B cell (primary cell): Measurements from ENCODE around the gene CTNNBL1. TPM values are rescaled to one million over a fixed set of nuclear protein-coding genes. Genes with fewer than 3 reads are reported as not detected.

Source experiments
- ATAC-seq: fragments of 200-7000 bp; cut with Tn5 transposase; one replicate; pipeline ENCODE4 v1.10.0; 2021; ENCODE audit warnings: low read depth, mild to moderate bottlenecking, moderate number of reproducible peaks, moderate library complexity
- CTCF ChIA-PET: fragments of 350-600 bp; sonication (Branson Sonifier 250); formaldehyde crosslinking; loops from one replicate; lab custom pipeline; 2021; ENCODE audit warnings: antibody characterized with exemption, inconsistent platforms; lab: Charles Lee
- POLR2A ChIA-PET: fragments of 350-600 bp; sonication (Branson Sonifier 250); formaldehyde crosslinking; loops from one replicate; lab custom pipeline; 2021; ENCODE audit warnings: antibody characterized with exemption; lab: Charles Lee
- DNase-seq: peaks from one replicate; pipeline ENCODE4 v3.0.0; 2013
- H2AFZ ChIP-seq: 2 replicates; pipeline ENCODE4 v1.6.1; 2012; ENCODE audit warnings: mild to moderate bottlenecking, low read depth, low read length; ENCODE audit not compliant: insufficient read depth, poor library complexity, severe bottlenecking
- H3K27ac ChIP-seq, 2 donors: 1 replicate in 1 of 2; 2 replicates in 1 of 2; pipeline ENCODE4 v1.5.1; 2012 to 2013; ENCODE audit warnings: low read length in 2 of 2, mild to moderate bottlenecking in 2 of 2, moderate library complexity in 1 of 2
- H3K27me3 ChIP-seq, 4 experiments: fragments of 200-600 bp in 1 of 4; sonication (generic) in 1 of 4; replicated peaks in 1 of 4; 1 replicate in 2 of 4; 2 replicates in 2 of 4; pipeline versions ENCODE4 v1.6.1 to v1.7.0; 2013 to 2016; ENCODE audit warnings: low read length in 3 of 4, mild to moderate bottlenecking in 2 of 4, mixed read lengths in 1 of 4, moderate library complexity in 1 of 4; ENCODE audit not compliant: insufficient read depth in 4 of 4, control insufficient read depth in 3 of 4; ENCODE audit errors: control extremely low read depth in 1 of 4
- H3K36me3 ChIP-seq, 2 experiments: replicated peaks in 1 of 2; 1 replicate in 1 of 2; 2 replicates in 1 of 2; pipeline versions ENCODE4 v1.6.1 to v1.7.1; 2013; ENCODE audit warnings: low read length in 1 of 2; ENCODE audit not compliant: insufficient read depth in 2 of 2, control insufficient read depth in 1 of 2; ENCODE audit errors: control extremely low read depth in 1 of 2, extremely low read depth in 1 of 2
- H3K4me1 ChIP-seq, 2 donors: fragments of 200-600 bp in 1 of 2; sonication (generic) in 1 of 2; 1 replicate in 1 of 2; 2 replicates in 1 of 2; pipeline versions ENCODE4 v1.5.1 to v1.6.1; 2013 to 2017; ENCODE audit warnings: low read length in 2 of 2; ENCODE audit not compliant: control insufficient read depth in 2 of 2, insufficient read depth in 2 of 2
- H3K4me2 ChIP-seq: replicated peaks from 2 replicates; pipeline ENCODE3; 2012; ENCODE audit warnings: mild to moderate bottlenecking, low read depth, low read length; ENCODE audit not compliant: poor library complexity, severe bottlenecking
- H3K4me3 ChIP-seq, 5 experiments: fragments of 200-600 bp in 1 of 5; sonication (generic) in 1 of 5; 1 replicate in 3 of 5; 2 replicates in 2 of 5; pipeline versions ENCODE4 v1.5.1 to v1.7.0; 2011 to 2016; ENCODE audit warnings: low read length in 4 of 5, mild to moderate bottlenecking in 4 of 5, low read depth in 2 of 5, control low read depth in 1 of 5, moderate library complexity in 1 of 5; ENCODE audit not compliant: insufficient read depth in 1 of 5; ENCODE audit errors: control extremely low read depth in 1 of 5, extremely low read depth in 1 of 5
- H3K79me2 ChIP-seq: fragments of 200-600 bp; sonication (generic); one replicate; pipeline ENCODE4 v1.6.0; 2016; ENCODE audit warnings: low read length; ENCODE audit not compliant: control insufficient read depth, insufficient read depth
- H3K9ac ChIP-seq: fragments of 200-600 bp; sonication (generic); 2 replicates; pipeline ENCODE4 v1.6.1; 2017; ENCODE audit warnings: mild to moderate bottlenecking, low read length, moderate library complexity
- H3K9me3 ChIP-seq, 3 donors: one replicate each; pipeline versions ENCODE4 v1.6.1 to v1.7.1; 2013; ENCODE audit warnings: low read length in 2 of 3; ENCODE audit not compliant: control insufficient read depth in 2 of 3, insufficient read depth in 1 of 3; ENCODE audit errors: control extremely low read depth in 1 of 3
- H4K20me1 ChIP-seq: 2 replicates; pipeline ENCODE4 v1.6.0; 2012; ENCODE audit warnings: mild to moderate bottlenecking, low read length; ENCODE audit not compliant: insufficient read depth, control insufficient read depth, poor library complexity, severe bottlenecking
- H3K27ac Mint-ChIP-seq: one replicate; pipeline ENCODE4 v1.8.0; 2021; ENCODE audit warnings: mixed read lengths
- H3K27me3 Mint-ChIP-seq: one replicate; pipeline ENCODE4 v1.8.0; 2021; ENCODE audit warnings: mixed read lengths
- H3K4me1 Mint-ChIP-seq: one replicate; pipeline ENCODE4 v1.8.0; 2021; ENCODE audit warnings: mixed read lengths
- H3K4me3 Mint-ChIP-seq: one replicate; pipeline ENCODE4 v1.8.0; 2021; ENCODE audit warnings: mixed read lengths
- H3K9me3 Mint-ChIP-seq: one replicate; pipeline ENCODE4 v1.8.0; 2022; ENCODE audit warnings: mixed read lengths; ENCODE audit not compliant: insufficient read depth
- EZH2 ChIP-seq: IDR thresholded peaks from 2 replicates; pipeline ENCODE4 v1.6.1; 2012; ENCODE audit warnings: borderline replicate concordance, low read depth, mild to moderate bottlenecking, moderate library complexity, low read length; ENCODE audit not compliant: insufficient read depth, poor library complexity, severe bottlenecking
- whole genome bisulfite sequencing: methylation state at CpG from one replicate; pipeline ENCODE4 v1.1.5; 2013; ENCODE audit warnings: missing lambda C conversion rate; ENCODE audit not compliant: insufficient coverage; 5-methylcytosine and 5-hydroxymethylcytosine counted together
- intact Hi-C: fragments of 100-400 bp; cut with micrococcal nuclease; formaldehyde crosslinking; loops from one replicate; pipeline ENCODE4 v1.10.0; 2022
- polyA plus RNA-seq: library from polyadenylated mRNA; depleted of rRNA; stranded (reverse); fragments of >200 nt; gene quantifications from 2 replicates; pipeline ENCODE4 v1.2.3, GENCODE V29; 2012
- total RNA-seq, 2 donors: library from RNA; stranded (reverse); fragments of 120-200 nt in 1 of 2; gene quantifications; 1 replicate in 1 of 2; 2 replicates in 1 of 2; pipeline versions ENCODE4 v1.2.3 to v1.2.4, GENCODE V29; 2013 to 2022
- TF ChIP-seq, protein P1 (sequence below): fragments of 200-600 bp; IDR thresholded peaks from one replicate; pipeline ENCODE4 v1.8.0; 2022; ENCODE audit warnings: antibody characterized with exemption, mild to moderate bottlenecking

Gene CTNNBL1
- total and polyA plus RNA-seq, 2 donors (not counting 1 experiment from before 2014, with no cell fraction given): 25.3 to 64.7 TPM

DNA sequence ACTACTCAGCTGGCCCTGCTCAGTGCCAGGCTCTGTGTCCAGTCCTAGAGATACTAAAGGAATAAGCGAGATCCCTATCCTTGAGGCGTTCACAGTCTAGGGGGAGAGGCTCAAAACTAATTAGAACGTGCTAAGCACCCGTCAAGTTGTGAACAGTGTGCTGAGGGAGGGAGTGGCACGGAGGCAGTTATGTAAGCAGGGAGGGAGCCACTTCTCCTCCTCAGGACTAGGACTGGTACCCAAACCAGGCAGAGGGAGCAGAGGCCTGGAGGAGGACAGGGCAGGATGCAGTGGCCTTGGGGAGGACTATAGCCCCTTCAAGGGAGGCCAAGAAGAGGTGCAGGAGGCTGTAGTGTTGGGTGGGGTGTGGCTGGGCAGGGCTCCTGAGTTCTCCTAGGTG lies 169.5 kb downstream of the CTNNBL1 start:
- no peak overlapping the region for H3K9ac ChIP-seq
- DNase-seq (no peak), ATAC-seq (no peak)
- H4K20me1 ChIP-seq: no peaks in the 10 kb centered on the region
- H3K4me2 ChIP-seq: no peak overlapping the region
- no peak for TF ChIP-seq EZH2
- TF ChIP-seq, protein P1, sequence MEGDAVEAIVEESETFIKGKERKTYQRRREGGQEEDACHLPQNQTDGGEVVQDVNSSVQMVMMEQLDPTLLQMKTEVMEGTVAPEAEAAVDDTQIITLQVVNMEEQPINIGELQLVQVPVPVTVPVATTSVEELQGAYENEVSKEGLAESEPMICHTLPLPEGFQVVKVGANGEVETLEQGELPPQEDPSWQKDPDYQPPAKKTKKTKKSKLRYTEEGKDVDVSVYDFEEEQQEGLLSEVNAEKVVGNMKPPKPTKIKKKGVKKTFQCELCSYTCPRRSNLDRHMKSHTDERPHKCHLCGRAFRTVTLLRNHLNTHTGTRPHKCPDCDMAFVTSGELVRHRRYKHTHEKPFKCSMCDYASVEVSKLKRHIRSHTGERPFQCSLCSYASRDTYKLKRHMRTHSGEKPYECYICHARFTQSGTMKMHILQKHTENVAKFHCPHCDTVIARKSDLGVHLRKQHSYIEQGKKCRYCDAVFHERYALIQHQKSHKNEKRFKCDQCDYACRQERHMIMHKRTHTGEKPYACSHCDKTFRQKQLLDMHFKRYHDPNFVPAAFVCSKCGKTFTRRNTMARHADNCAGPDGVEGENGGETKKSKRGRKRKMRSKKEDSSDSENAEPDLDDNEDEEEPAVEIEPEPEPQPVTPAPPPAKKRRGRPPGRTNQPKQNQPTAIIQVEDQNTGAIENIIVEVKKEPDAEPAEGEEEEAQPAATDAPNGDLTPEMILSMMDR: no peak
- no peaks in the 10 kb centered on the region for H3K79me2 ChIP-seq
- no peak overlapping the region for H3K4me3 Mint-ChIP-seq
- peaks cover 3 to 60% of the 10 kb centered on the region in 2 experiments for H3K36me3 ChIP-seq
- no peaks in the 10 kb centered on the region for H3K9me3 ChIP-seq
- no peaks in the 10 kb centered on the region for H3K4me1 Mint-ChIP-seq
- H3K27ac ChIP-seq: no peak overlapping the region
- WGBS: 100% methylated on average over 5 of the region's 5 CpGs
- ChIA-PET POLR2A (no interaction called here), CTCF (no interaction called here)
- H3K4me3 ChIP-seq: no peak overlapping the region
- H3K27ac Mint-ChIP-seq: no peak overlapping the region
- H3K27me3 Mint-ChIP-seq: no peaks in the 10 kb centered on the region
- no peaks in the 10 kb centered on the region for H3K9me3 Mint-ChIP-seq
- H2AFZ ChIP-seq: no peak overlapping the region
- intact Hi-C loops: no loop called here
- no peaks in the 10 kb centered on the region for H3K27me3 ChIP-seq
- H3K4me1 ChIP-seq: no peaks in the 10 kb centered on the region

DNA sequence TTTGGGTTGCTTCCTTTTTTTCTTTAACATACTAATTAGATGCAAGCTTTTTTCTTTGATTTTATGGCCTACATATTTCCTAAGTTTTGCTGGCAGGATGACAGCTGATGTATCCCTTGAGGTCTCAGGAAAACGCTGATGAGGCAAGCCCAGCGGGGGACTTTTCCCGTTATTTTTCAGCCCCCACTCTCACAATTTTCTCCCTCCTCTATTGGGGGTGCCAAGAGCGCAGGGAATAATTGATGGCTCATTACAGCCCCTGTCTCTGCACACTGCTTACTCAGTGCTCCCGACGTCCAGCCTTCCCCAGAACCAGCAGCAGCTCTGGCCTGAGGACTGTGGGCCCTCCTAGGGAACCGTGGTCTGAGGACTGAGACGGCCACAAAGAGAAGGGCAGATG lies 170.5 kb downstream of the CTNNBL1 start:
- Mint-ChIP-seq H3K27ac (no peak overlapping the region), H3K9me3 (no peaks in the 10 kb centered on the region), H3K4me1 (no peaks in the 10 kb centered on the region), H3K4me3 (no peak overlapping the region), H3K27me3 (no peaks in the 10 kb centered on the region)
- Histone ChIP-seq H3K27ac (no peak overlapping the region), H3K27me3 (no peaks in the 10 kb centered on the region), H3K4me2 (no peak overlapping the region), H3K4me1 (no peaks in the 10 kb centered on the region), H2AFZ (no peak overlapping the region), H3K36me3 (peaks cover 3 to 69% of the 10 kb centered on the region in 2 experiments), H4K20me1 (no peaks in the 10 kb centered on the region), H3K4me3 (no peak overlapping the region), H3K79me2 (no peaks in the 10 kb centered on the region), H3K9ac (no peak overlapping the region), H3K9me3 (no peaks in the 10 kb centered on the region)
- WGBS: 80% methylated on average over 5 of the region's 8 CpGs
- CTCF ChIA-PET: no interaction called here
- intact Hi-C loops: no loop called here
- no peak for DNase-seq
- POLR2A ChIA-PET: no interaction called here
- no peak for ATAC-seq
- TF ChIP-seq, protein P1: no peak
- TF ChIP-seq EZH2: no peak
